GM23338 (cell line): ENCODE data around the gene ORC2. TPM values are rescaled to one million over a fixed set of nuclear protein-coding genes. Genes with fewer than 3 reads are reported as not detected.

Experiments
- ATAC-seq: fragments of 200-7000 bp; cut with Tn5 transposase; 3 replicates; pipeline ENCODE4 v1.9.1; 2020
- DNase-seq: peaks from one replicate; pipeline ENCODE4 v3.0.0-alpha.2; 2015; ENCODE audit warnings: low spot score
- H2AFZ ChIP-seq: fragments of 200-600 bp; sonication (generic); 2 replicates; pipeline ENCODE4 v1.8.0; 2016; ENCODE audit warnings: antibody characterized with exemption, mild to moderate bottlenecking, moderate library complexity
- H3F3A ChIP-seq: fragments of 200-600 bp; sonication (generic); replicated peaks from 2 replicates; pipeline ENCODE4 v1.8.0; 2017; ENCODE audit warnings: antibody characterized with exemption, mixed run types, low read depth
- H3K27ac ChIP-seq: fragments of 200-600 bp; sonication (generic); 2 replicates; pipeline ENCODE4 v1.6.1; 2016; ENCODE audit warnings: low read depth
- H3K27me3 ChIP-seq: fragments of 200-600 bp; sonication (generic); 2 replicates; pipeline ENCODE4 v1.8.0; 2016; ENCODE audit warnings: mild to moderate bottlenecking, mixed run types, moderate library complexity; ENCODE audit not compliant: insufficient read depth
- H3K36me3 ChIP-seq: fragments of 200-600 bp; sonication (generic); 2 replicates; pipeline ENCODE4 v1.8.0; 2016; ENCODE audit warnings: mild to moderate bottlenecking; ENCODE audit not compliant: insufficient read depth
- H3K4me1 ChIP-seq: fragments of 200-600 bp; sonication (generic); 2 replicates; pipeline ENCODE4 v1.8.0; 2016; ENCODE audit warnings: mild to moderate bottlenecking, moderate library complexity; ENCODE audit not compliant: insufficient read depth
- H3K4me2 ChIP-seq: fragments of 200-600 bp; sonication (generic); 2 replicates; pipeline ENCODE4 v1.7.1; 2017; ENCODE audit warnings: mixed run types
- H3K4me3 ChIP-seq: fragments of 200-600 bp; sonication (generic); 2 replicates; pipeline ENCODE4 v1.6.1; 2016; ENCODE audit warnings: mixed run types
- H3K79me2 ChIP-seq: fragments of 200-600 bp; sonication (generic); replicated peaks from 2 replicates; pipeline ENCODE4 v1.8.0; 2017; ENCODE audit warnings: mild to moderate bottlenecking; ENCODE audit not compliant: insufficient read depth
- H3K9me2 ChIP-seq: fragments of 200-600 bp; sonication (generic); 2 replicates; pipeline ENCODE4 v1.8.0; 2017; ENCODE audit not compliant: insufficient read depth
- H4K20me1 ChIP-seq: fragments of 200-600 bp; sonication (generic); replicated peaks from 2 replicates; pipeline ENCODE4 v1.8.0; 2017; ENCODE audit warnings: mild to moderate bottlenecking; ENCODE audit not compliant: insufficient read depth
- H3K27ac Mint-ChIP-seq: 2 replicates; pipeline ENCODE4 v1.8.0; 2020; ENCODE audit warnings: inconsistent platforms, mild to moderate bottlenecking, moderate library complexity, mixed read lengths
- H3K27me3 Mint-ChIP-seq: 3 replicates; pipeline ENCODE4 v1.8.0; 2022; ENCODE audit warnings: low read depth, mild to moderate bottlenecking, moderate library complexity, mixed read lengths, inconsistent platforms; ENCODE audit not compliant: insufficient read depth, poor library complexity
- H3K36me3 Mint-ChIP-seq: 3 replicates; pipeline ENCODE4 v1.8.0; 2021; ENCODE audit warnings: low read depth, mild to moderate bottlenecking, inconsistent platforms, moderate library complexity, mixed read lengths
- H3K4me1 Mint-ChIP-seq: 3 replicates; pipeline ENCODE4 v1.8.0; 2020; ENCODE audit warnings: mild to moderate bottlenecking, inconsistent platforms, mixed read lengths
- H3K4me3 Mint-ChIP-seq: 3 replicates; pipeline ENCODE4 v1.8.0; 2021; ENCODE audit warnings: moderate library complexity, mild to moderate bottlenecking, inconsistent platforms, mixed read lengths
- H3K9me3 Mint-ChIP-seq: 3 replicates; pipeline ENCODE4 v1.8.0; 2020; ENCODE audit warnings: moderate library complexity, mild to moderate bottlenecking, inconsistent platforms, mixed read lengths
- CREB1 ChIP-seq: fragments of 250-450 bp; sonication (Bioruptor Pico); IDR thresholded peaks from 2 replicates; pipeline ENCODE4 v1.5.0; 2020; ENCODE audit warnings: low read depth, mild to moderate bottlenecking, moderate library complexity
- EZH2 ChIP-seq: fragments of 200-600 bp; sonication (generic); IDR thresholded peaks from one replicate; pipeline ENCODE4 v1.8.0; 2017; ENCODE audit warnings: antibody characterized with exemption, mild to moderate bottlenecking, low read depth; ENCODE audit not compliant: unreplicated experiment
- EZH2phosphoT487 ChIP-seq: fragments of 200-600 bp; sonication (generic); IDR thresholded peaks from one replicate; pipeline ENCODE4 v1.8.1; 2018; ENCODE audit warnings: antibody characterized with exemption; ENCODE audit not compliant: unreplicated experiment
- JUNB ChIP-seq: IDR thresholded peaks from one replicate; pipeline ENCODE4 v1.6.1; 2016; ENCODE audit warnings: antibody characterized with exemption; ENCODE audit not compliant: unreplicated experiment
- NANOG ChIP-seq: IDR thresholded peaks from 2 replicates; pipeline ENCODE4 v1.6.1; 2016; ENCODE audit warnings: antibody characterized with exemption, borderline replicate concordance
- POLR2AphosphoS5 ChIP-seq: IDR thresholded peaks from 2 replicates; pipeline ENCODE4 v1.6.1; 2016; ENCODE audit warnings: antibody characterized with exemption, low read depth
- STAT1 ChIP-seq: IDR thresholded peaks from one replicate; pipeline ENCODE4 v1.6.1; 2016; ENCODE audit warnings: antibody characterized with exemption; ENCODE audit not compliant: unreplicated experiment
- ZNF114 ChIP-seq: fragments of 250-450 bp; sonication (Bioruptor Pico); IDR thresholded peaks from 2 replicates; pipeline ENCODE4 v1.5.0; 2020; ENCODE audit warnings: mild to moderate bottlenecking, moderate library complexity
- ZNF331 ChIP-seq: fragments of 250-450 bp; sonication (Bioruptor Pico); IDR thresholded peaks from 2 replicates; pipeline ENCODE4 v1.5.0; 2020; ENCODE audit warnings: low read depth, mild to moderate bottlenecking, moderate library complexity
- polyA plus RNA-seq: library from polyadenylated mRNA; unstranded; fragments of >200 nt; fragmentation: Nextera tagmentation; extraction: Ambion mirVana; gene quantifications from 2 replicates; pipeline ENCODE4 v1.2.1, GENCODE V29; 2016
- total RNA-seq: library from RNA; depleted of rRNA; stranded (reverse); fragments of >200 nt; shearing (Covaris generic); gene quantifications from 2 replicates; pipeline ENCODE4 v1.2.3, GENCODE V29; 2014
- TF ChIP-seq, protein P1 (sequence below): IDR thresholded peaks from one replicate; pipeline ENCODE4 v1.6.1; 2018; ENCODE audit warnings: antibody characterized with exemption; ENCODE audit not compliant: unreplicated experiment
- TF ChIP-seq, protein P2 (sequence below): IDR thresholded peaks from 2 replicates; pipeline ENCODE4 v1.6.1; 2016; ENCODE audit warnings: antibody characterized with exemption
- TF ChIP-seq, protein P3 (sequence below), 2 experiments: fragments of 200-600 bp in 1 of 2; sonication (generic) in 1 of 2; conservative IDR thresholded peaks; 2 replicates each; pipeline versions ENCODE4 v1.5.1 to v1.6.1; 2016 to 2017; ENCODE audit warnings: antibody characterized with exemption in 2 of 2, low read depth in 2 of 2, mild to moderate bottlenecking in 2 of 2, moderate library complexity in 1 of 2
- TF ChIP-seq, protein P4 (sequence below): fragments of 250-450 bp; sonication (Bioruptor Pico); IDR thresholded peaks from 2 replicates; pipeline ENCODE4 v1.5.0; 2020; ENCODE audit warnings: mild to moderate bottlenecking, moderate library complexity

ORC2 gene
- total and polyA plus RNA-seq, 2 experiments from 2014 or later: 26.1 to 42.0 TPM

DNA sequence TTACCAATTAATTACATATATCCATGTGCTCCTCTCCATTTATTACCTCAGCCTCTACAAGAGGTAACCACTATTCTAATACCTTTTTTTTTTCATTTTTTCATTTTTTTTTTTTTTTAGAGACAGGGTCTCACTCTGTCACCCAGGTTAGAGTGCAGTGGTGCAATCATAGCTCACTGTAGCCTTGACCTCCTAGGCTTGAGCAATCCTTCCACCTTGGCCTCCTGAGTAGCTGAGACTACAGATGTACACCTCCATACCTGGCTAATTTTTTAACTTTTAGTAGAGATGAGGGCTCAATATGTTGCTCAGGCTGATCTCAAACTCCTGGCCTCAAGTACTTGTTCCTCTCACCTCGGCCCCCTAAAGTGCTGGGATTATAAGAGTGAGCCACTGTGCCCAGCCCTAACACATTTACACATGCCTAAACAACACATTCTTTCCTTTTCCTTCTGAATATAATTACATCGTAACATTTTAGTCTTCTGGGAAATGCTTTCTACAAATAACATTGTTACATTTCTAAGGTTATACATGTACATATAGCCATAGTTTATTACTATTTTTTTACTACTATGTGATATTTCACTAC lies 85.1 kb downstream of the ORC2 start:
- H3K36me3 Mint-ChIP-seq: peaks cover 67% of the 10 kb centered on the region

More for the DNA sequence above, 85.1 kb downstream of the ORC2 start:
- no peak overlapping the region for H3K27ac ChIP-seq
- TF ChIP-seq CREB1 (CRISPR knock-in tag): no peak
- TF ChIP-seq EZH2: no peak
- TF ChIP-seq ZNF331 (CRISPR knock-in tag): no peak
- TF ChIP-seq, protein P1, sequence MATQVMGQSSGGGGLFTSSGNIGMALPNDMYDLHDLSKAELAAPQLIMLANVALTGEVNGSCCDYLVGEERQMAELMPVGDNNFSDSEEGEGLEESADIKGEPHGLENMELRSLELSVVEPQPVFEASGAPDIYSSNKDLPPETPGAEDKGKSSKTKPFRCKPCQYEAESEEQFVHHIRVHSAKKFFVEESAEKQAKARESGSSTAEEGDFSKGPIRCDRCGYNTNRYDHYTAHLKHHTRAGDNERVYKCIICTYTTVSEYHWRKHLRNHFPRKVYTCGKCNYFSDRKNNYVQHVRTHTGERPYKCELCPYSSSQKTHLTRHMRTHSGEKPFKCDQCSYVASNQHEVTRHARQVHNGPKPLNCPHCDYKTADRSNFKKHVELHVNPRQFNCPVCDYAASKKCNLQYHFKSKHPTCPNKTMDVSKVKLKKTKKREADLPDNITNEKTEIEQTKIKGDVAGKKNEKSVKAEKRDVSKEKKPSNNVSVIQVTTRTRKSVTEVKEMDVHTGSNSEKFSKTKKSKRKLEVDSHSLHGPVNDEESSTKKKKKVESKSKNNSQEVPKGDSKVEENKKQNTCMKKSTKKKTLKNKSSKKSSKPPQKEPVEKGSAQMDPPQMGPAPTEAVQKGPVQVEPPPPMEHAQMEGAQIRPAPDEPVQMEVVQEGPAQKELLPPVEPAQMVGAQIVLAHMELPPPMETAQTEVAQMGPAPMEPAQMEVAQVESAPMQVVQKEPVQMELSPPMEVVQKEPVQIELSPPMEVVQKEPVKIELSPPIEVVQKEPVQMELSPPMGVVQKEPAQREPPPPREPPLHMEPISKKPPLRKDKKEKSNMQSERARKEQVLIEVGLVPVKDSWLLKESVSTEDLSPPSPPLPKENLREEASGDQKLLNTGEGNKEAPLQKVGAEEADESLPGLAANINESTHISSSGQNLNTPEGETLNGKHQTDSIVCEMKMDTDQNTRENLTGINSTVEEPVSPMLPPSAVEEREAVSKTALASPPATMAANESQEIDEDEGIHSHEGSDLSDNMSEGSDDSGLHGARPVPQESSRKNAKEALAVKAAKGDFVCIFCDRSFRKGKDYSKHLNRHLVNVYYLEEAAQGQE: no peak
- TF ChIP-seq, protein P2, sequence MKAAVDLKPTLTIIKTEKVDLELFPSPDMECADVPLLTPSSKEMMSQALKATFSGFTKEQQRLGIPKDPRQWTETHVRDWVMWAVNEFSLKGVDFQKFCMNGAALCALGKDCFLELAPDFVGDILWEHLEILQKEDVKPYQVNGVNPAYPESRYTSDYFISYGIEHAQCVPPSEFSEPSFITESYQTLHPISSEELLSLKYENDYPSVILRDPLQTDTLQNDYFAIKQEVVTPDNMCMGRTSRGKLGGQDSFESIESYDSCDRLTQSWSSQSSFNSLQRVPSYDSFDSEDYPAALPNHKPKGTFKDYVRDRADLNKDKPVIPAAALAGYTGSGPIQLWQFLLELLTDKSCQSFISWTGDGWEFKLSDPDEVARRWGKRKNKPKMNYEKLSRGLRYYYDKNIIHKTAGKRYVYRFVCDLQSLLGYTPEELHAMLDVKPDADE: no peak
- no peak for TF ChIP-seq EZH2phosphoT487
- TF ChIP-seq, protein P3, sequence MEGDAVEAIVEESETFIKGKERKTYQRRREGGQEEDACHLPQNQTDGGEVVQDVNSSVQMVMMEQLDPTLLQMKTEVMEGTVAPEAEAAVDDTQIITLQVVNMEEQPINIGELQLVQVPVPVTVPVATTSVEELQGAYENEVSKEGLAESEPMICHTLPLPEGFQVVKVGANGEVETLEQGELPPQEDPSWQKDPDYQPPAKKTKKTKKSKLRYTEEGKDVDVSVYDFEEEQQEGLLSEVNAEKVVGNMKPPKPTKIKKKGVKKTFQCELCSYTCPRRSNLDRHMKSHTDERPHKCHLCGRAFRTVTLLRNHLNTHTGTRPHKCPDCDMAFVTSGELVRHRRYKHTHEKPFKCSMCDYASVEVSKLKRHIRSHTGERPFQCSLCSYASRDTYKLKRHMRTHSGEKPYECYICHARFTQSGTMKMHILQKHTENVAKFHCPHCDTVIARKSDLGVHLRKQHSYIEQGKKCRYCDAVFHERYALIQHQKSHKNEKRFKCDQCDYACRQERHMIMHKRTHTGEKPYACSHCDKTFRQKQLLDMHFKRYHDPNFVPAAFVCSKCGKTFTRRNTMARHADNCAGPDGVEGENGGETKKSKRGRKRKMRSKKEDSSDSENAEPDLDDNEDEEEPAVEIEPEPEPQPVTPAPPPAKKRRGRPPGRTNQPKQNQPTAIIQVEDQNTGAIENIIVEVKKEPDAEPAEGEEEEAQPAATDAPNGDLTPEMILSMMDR (conservative IDR thresholded peaks at IDR 0.05; ENCODE audit: low read depth in 2 of 2): no peak
- no peak for TF ChIP-seq NANOG
- no peak for TF ChIP-seq JUNB
- no peak for TF ChIP-seq POLR2AphosphoS5
- TF ChIP-seq, protein P4, sequence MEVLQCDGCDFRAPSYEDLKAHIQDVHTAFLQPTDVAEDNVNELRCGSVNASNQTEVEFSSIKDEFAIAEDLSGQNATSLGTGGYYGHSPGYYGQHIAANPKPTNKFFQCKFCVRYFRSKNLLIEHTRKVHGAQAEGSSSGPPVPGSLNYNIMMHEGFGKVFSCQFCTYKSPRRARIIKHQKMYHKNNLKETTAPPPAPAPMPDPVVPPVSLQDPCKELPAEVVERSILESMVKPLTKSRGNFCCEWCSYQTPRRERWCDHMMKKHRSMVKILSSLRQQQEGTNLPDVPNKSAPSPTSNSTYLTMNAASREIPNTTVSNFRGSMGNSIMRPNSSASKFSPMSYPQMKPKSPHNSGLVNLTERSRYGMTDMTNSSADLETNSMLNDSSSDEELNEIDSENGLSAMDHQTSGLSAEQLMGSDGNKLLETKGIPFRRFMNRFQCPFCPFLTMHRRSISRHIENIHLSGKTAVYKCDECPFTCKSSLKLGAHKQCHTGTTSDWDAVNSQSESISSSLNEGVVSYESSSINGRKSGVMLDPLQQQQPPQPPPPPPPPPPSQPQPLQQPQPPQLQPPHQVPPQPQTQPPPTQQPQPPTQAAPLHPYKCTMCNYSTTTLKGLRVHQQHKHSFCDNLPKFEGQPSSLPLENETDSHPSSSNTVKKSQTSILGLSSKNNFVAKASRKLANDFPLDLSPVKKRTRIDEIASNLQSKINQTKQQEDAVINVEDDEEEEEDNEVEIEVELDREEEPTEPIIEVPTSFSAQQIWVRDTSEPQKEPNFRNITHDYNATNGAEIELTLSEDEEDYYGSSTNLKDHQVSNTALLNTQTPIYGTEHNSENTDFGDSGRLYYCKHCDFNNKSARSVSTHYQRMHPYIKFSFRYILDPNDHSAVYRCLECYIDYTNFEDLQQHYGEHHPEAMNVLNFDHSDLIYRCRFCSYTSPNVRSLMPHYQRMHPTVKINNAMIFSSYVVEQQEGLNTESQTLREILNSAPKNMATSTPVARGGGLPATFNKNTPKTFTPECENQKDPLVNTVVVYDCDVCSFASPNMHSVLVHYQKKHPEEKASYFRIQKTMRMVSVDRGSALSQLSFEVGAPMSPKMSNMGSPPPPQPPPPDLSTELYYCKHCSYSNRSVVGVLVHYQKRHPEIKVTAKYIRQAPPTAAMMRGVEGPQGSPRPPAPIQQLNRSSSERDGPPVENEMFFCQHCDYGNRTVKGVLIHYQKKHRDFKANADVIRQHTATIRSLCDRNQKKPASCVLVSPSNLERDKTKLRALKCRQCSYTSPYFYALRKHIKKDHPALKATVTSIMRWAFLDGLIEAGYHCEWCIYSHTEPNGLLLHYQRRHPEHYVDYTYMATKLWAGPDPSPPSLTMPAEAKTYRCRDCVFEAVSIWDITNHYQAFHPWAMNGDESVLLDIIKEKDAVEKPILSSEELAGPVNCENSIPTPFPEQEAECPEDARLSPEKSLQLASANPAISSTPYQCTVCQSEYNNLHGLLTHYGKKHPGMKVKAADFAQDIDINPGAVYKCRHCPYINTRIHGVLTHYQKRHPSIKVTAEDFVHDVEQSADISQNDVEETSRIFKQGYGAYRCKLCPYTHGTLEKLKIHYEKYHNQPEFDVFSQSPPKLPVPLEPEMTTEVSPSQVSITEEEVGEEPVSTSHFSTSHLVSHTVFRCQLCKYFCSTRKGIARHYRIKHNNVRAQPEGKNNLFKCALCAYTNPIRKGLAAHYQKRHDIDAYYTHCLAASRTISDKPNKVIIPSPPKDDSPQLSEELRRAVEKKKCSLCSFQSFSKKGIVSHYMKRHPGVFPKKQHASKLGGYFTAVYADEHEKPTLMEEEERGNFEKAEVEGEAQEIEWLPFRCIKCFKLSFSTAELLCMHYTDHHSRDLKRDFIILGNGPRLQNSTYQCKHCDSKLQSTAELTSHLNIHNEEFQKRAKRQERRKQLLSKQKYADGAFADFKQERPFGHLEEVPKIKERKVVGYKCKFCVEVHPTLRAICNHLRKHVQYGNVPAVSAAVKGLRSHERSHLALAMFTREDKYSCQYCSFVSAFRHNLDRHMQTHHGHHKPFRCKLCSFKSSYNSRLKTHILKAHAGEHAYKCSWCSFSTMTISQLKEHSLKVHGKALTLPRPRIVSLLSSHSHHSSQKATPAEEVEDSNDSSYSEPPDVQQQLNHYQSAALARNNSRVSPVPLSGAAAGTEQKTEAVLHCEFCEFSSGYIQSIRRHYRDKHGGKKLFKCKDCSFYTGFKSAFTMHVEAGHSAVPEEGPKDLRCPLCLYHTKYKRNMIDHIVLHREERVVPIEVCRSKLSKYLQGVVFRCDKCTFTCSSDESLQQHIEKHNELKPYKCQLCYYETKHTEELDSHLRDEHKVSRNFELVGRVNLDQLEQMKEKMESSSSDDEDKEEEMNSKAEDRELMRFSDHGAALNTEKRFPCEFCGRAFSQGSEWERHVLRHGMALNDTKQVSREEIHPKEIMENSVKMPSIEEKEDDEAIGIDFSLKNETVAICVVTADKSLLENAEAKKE (CRISPR knock-in tag): no peak
- no peak for TF ChIP-seq STAT1
- TF ChIP-seq ZNF114 (CRISPR knock-in tag): no peak
- no peak overlapping the region for H3K4me3 Mint-ChIP-seq
- no peak overlapping the region for H2AFZ ChIP-seq
- H3K27ac Mint-ChIP-seq: no peak overlapping the region
- ATAC-seq: no peak
- H4K20me1 ChIP-seq: no peaks in the 10 kb centered on the region; the same call in 1 of the 2 replicates
- H3K9me3 Mint-ChIP-seq: no peaks in the 10 kb centered on the region
- no peaks in the 10 kb centered on the region for H3K4me1 ChIP-seq
- no peaks in the 10 kb centered on the region for H3K27me3 ChIP-seq
- H3K4me2 ChIP-seq: no peak overlapping the region
- H3F3A ChIP-seq: no peaks in the 10 kb centered on the region
- H3K4me3 ChIP-seq: no peak overlapping the region
- peaks cover 19% of the 10 kb centered on the region for H3K36me3 ChIP-seq
- no peaks in the 10 kb centered on the region for H3K27me3 Mint-ChIP-seq
- no peaks in the 10 kb centered on the region for H3K4me1 Mint-ChIP-seq
- no peak for DNase-seq
- no peaks in the 10 kb centered on the region for H3K9me2 ChIP-seq
- no peaks in the 10 kb centered on the region for H3K79me2 ChIP-seq
